ENCODE measurements around the gene TMEM170B.

The TMEM170B gene, protein sequence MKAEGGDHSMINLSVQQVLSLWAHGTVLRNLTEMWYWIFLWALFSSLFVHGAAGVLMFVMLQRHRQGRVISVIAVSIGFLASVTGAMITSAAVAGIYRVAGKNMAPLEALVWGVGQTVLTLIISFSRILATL

DNA sequence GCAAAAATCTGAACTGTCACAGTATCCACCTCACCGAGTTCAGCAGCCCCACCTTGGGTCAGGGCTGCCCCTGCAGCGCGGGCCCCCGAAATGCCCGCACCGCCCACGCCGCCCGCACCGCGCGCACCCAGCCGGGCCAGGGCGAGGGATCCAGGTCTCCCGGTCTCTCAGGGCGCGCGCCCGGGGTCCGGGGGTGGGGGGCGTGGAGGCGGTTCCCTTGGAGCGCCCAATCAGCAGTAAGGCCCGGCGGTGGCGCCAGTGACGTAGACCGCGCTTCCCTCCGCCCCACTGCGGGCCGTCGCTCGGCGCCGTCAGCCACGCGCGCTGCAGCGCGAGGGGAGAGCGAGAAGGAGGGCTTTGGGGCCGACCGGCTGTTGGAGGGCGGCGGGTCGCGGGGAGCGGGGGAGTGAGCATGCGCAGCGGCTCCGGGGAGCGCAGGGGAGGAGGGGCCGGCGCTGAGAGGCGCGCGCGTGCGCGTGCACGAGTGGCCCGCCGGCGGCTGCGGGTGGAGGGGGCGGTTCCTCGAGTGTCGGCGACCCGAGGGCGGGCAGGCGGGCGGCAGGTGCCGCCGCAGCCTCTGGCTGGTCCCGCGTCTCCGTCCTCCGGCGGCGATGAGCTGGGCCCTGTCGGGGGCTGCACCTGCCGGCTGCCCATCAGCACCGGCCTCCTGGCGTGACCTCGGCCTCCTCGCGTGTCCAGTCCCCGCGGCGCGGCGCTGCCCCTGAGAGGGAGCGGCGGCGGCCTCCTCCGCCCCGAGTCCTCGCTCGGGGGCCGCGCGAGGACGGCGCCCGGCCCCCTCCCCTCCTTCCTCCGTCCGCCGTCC, at the start of gene TMEM170B:
Gene TMEM170B, plus strand, starts transcription at position 521 of the 823 bp plus-strand sequence. CDS start 529 bp downstream, outside the sequence.
- DNase-seq = peak; percentile 98

DNA sequence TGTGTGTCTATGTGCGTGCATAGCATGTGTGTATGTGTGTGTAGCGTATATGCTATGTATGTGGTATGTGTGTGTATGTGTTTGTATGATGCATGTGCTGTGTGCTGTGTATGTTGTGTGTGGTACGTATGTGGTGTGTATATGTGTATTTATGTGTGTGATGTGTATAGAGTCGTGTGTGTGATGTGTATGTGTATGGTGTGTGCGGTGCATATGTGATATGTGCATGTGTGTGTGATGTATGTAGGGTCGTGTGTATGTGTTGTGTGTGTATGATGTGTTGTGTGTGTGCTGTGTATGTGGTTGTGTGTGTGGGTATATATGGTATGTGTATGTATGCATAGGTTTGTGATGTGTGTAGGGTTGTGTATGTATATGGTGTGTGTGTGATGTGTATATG, 46.6 kb upstream of the TMEM170B start:
- no peak for DNase-seq

DNA sequence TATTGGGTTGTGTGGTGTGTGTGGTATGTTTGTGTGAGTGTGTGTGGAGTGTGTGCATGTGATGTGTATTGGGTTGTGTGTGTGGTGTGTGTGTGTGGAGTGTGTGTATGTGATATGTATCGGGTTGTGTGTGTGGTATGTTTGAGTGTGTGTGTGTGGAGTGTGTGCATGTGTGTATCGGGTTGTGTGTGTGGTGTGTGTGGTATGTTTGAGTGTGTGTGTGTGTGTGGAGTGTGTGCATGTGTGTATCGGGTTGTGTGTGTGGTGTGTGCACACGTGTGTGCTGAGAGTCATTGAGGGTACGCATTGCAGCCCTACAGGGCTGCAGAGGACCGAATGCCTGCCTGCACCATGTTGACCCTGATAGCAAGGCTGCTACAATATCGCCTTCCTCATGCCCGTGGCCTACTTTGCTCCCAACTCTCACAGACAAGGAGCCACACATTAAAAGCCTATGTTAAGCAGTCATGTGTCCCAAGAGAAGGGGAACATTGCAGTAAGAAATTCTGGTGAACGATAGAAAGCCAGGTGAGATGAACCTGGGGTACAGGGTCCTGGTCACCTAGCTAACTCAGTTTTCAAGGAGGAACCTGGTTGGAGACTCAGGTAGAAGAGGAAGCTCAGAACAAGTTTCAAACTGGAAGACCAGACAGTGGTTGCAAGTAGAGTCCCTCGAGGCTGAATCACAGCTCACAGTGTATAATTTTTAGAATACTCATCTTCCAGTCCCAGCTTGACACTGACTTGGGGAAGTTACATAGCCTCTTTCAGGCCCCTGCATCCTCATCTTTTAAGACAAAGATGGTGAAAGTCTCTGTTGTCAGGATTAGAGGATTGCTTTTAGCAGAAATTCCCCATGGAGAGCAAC, 45.7 kb upstream of the TMEM170B start:
- DNase-seq = no peak

DNA sequence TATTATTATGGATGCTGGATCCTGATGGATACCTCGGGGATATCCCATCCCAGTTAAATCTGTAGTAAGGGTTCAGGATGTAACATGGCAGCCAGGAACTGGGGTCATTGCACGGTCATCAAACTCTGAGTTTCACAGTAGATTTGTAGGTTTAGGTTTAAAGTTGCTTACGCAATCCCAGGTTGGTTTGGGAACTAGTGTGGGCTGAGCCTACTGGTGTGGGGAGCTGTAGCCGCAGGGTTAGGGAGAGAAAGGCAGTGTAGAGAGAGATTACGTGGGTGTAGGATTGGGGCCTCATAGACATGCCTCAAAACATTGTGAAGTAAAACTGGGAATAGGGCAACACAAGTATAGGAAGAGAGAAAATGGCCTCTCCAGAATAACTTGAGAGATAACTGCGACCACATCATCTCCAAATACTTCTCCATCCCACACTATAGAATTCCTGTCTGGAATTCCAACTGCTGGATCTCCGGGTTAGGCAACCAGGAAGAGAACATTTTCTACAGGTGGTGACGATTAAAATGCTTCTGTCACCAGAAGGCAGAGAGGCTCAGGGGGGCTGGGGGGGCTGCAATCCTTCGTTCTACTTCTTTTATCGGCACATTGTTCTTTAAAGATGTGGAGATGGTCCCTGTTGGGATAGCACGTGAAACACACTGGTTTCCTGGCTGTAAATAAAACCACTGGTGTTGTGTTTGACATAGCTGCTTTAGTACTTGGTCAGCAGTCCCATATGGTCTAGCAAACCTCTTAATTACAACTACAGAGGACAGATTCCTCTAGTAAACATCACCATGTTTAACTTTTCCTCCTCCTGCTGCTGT, 44.9 kb upstream of the TMEM170B start:
- no peak for DNase-seq

DNA sequence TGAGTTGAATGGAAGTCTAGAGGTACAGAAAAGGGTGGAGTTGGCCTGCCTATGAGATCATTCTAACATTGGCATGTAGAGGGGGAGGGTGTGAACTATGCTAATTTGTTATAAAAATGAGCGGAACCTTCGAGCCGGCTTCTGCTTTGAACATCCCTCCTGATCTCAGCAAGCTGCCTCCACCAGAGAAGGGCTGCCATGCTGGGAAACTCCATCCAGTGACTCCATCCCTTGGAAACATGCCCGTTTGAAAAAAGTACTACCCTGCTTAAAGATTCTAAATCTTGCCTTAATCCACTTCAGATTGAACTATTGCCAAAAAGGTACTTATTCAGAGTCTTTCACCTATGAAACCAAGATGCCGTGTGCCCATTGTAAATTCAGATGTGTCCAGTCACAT, 43.6 kb upstream of the TMEM170B start:
- no peak for DNase-seq

DNA sequence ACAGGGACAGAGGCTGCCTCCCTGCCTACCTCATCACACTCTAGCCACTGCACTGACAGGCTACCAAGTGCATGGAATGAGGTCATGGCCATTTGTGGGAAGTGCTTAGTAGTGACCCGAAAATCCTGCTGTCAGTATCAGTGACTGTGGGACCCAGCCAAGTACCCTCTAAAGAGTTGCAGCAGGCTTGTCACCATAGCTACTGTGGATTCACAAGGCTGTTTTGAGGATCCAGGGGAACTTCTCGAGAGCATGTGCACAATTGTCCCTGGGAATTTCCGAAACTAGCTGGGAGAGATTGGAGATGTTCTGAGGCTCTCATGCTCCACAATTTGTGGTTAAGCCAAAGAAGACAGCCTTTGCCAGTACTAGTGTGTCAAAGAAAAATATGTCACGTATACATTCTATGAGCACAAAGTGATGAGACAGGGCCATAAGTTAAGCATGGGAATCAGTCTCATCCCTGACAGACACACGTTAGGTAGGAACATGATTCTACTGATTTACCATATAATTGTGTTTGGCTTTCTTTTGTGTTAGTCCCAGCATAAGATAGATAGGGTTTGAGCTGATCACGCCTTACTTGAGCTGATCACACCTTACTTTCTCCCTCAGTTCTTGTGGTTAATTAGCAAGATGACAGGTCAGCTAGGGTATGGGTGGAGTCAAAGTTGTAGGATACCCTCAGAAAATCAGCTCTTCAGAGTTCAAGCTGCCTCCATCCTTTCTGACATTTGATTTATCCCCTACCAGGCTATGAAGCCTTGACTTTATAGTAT, 42.6 kb upstream of the TMEM170B start:
- no peak for DNase-seq

DNA sequence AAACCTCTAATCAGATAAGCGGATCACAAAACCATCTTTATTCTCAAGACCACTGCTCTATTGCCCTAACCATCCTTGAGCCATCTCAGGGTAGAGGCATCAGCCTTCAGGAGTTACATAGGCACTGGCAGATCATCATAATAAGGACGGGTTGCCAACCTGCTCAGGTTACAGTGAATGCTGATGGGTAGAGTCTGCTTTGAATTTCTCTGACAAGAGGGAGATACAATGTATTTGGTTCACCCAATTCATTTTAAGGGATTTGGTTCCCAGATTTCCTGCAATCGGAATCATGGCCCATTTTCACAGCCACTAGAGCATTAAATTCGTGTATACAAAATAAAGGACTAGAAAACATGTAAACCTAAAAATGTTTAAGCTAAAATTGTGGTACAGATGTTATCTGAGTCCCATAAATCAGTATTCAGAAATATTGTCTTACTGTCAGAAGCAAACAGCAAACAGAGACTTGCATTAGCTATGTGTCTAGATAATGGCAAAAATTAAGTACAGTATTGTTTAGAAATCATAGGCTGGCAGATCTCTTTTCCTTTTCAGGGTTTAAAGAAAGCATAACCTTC, 41.9 kb upstream of the TMEM170B start:
- DNase-seq = no peak

DNA sequence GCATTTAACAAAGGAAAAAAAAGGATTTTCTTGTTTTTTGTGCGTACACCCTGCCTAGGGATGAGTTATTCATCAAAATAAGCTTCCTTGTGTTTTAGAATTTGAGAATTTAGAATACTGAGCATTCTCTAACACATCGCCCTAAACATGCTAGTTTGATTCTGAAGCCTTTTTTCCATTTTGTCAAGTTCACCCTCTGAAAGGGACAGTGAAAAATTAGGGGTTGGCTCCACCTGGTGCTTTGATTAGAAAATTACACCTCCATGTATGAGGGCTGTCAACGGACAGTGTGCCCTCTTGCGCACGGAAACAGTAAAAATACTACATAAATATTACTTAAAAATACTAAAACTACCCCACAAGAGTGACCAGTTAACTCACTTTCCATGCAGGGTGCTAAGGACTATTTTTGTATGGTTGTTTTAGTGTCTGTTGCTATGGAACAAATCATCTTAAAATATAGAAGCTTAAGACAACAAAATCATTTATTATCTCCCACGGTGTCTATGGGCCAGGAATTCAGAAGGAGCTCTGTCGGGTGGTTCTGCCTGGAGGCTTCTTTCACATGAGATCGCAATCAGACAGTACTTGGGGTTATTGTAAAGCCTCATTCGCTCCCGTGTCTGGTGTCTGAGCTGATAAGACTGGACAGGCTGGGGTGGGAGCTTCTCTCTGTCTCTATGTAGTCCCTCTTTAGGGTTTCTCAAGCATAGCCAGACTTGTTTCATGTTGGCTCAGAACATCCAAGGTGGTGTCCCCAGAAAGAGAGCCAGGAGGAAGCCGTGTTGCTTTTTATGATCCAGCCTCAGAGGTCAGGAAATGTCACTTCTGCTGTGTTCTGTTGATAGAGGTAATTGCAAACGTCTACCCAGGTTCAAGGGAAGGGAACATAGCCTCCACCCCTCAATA, 41.1 kb upstream of the TMEM170B start:
- peak; percentile 64 for DNase-seq

DNA sequence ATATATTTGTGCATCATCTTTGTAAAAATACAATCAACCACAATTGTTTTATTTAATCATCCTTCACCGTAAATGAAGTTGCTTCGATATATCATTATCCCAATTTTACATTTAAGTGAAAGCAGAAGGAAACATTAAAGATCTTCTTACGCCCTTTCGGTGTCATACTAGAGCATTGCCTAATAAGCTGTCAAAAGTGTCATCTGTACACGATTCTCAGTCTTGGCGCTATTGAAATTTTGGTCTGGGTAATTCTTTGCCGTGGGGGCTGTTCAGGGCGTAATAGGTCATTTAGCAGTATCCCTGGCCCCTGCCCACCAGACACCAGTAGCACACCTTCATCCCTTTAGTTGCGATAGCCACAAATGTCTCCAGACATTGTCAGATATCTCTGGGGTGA, 40.4 kb upstream of the TMEM170B start:
- DNase-seq = no peak

DNA sequence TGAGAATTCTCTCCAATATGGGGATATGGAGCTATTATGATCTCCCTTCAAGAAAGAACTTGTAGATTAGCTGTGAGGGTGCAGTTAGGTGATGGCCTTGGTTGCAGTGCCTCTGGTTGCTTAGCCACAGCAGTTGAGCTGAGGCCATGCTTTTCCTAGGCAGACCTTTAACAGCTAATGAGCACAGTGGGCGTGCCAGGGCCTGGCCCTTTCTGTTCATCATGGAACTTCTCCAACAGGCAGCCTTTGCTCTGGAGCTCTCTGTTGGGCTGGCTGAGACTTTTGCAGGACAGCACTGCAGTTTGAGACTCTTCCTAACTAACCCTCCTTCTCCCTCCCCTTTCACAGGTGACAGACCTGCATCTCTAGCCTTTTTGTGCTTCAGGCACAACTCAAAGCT, 39.7 kb upstream of the TMEM170B start:
- no peak for DNase-seq

DNA sequence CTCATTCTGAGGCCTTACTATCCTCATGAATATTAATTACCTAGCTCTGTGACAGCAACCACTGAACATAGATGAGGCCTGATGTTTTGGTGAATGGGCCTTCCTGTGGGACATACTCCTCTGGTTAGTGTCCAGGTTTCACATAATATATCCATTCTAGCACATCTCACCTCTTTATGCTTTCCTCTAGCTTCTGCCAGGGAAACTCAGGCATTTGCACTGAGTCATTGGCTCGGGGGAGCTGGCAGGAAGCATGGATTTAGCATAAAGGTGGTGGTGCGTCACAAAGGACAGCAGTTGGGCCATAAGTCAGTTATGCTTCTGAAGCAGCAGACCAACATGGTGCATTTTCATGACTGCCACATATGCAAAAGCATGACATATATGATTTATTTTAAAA, 37.5 kb upstream of the TMEM170B start:
- DNase-seq = no peak

DNA sequence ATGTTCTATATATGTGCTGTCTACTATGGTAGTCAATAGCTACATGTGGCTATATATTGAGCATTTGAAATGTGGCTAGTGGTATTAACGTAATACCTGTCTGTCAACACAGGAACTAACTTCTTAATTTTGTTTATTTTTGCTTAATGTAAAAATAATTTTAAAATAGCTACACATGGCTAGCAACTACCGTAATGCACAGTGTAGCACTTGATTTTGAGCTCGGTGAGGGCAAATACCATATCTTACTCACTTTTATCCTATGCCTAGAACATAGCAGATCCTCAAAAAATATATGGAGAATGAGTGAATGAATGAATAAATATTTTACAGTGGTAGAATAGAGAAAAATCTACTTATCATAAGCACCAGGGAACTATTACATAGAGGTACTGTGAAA, 28.1 kb upstream of the TMEM170B start:
- DNase-seq = no peak

DNA sequence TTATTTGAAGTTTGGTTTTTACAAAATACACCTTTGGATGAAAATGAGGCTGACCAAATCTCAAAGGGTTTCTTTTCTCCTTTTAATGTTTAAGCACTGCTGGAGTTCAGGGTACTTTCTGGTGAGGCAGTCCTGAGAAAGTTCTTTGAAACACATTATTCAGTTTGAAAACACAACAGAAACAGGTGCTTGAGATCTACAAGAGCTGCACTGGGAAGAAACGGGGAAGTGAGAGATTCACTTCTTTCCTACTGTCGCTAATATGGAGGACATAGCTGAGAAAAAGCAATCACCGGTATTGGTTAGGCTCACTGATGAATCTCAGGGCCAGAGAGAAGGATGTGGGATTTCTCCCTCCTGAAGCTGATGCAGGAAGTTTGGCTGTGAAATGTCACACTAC, 22.9 kb upstream of the TMEM170B start:
- no peak for DNase-seq

DNA sequence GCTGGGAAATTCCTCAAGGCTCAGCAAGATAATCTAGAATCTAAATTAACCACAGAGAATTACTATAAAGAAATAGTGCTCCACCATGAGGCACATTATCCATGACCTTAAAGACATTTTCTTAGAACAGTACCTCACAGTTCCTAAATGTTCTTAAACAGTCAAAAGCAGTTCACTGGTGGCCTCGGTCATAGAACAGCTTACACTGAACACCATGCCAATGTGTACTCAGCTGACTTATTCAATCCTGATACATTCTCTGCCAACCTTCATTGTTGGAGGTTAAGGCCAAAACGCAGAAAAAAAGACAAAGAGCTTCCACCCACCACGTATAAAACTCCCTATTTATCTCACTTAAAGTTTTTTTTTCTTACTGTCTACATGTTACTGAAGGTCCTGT, 21.8 kb upstream of the TMEM170B start:
- no peak for DNase-seq

DNA sequence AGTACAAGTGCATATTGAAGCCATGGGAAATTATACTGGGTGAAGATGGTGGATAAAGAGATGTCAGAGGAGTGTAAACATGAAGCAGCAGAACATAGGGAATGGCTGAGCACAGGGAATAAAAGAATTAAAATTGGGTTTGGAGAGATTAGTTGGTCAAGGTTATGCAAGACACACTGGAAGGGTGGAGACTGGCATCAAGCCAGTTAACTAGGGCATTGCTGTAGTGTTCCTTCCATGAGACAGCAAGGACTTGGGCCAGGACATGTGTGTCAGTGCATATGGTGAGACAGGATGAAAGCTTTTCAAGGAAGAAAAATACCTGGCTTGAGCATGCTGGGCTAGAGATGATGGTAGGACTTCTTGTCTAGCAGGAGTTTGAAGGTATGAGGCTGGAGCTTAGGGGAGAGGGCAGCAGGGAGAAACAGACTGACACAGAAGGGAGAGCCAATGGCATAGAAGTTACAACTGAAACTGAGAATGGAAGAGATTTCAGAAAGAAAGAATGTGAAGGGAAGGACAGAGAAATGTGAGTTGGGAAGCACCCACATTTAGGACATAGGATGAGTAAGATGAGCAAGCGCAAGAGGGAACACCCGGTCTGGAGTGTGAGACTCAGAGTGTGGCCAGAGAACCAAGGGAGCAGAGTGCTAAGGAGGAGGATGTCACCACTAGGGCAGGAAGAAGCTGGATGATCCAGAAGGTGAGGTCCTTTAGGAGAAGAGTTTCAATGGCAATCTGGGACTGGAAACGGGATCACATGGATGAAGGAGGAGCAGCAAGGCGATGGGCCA, 14.5 kb upstream of the TMEM170B start:
- DNase-seq = no peak

DNA sequence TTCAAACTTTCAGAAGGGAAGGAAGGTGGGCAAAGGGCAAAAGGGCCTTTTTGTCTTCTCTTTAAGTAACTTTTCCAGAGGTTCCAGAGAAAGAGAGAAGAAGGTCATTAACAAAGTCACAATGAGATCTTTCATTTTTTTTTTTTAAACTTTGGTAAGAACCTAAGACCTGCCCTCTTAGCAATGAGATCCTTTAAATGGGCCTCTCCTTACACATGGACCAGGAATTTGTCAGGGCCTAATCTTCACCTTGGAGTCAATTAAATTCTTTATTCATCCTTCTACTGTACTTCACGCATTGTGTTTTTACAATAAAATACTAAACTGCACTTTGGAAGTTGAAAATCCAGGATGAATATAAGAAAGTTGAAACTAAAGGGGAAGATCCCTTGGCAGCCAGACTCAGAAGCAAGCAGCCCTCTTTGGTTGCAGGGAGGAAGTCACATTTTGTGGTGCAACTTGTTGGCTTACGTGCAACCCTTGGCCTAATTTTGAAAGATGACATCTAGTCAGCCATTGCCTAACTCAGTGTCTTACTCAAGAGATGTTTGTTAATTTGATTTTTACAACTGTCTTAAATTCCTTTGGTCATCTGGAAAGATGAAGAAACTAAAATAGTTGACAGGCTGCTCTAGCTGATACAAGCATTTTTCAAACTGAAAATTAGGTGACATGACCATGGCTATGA, 11.9 kb upstream of the TMEM170B start:
- DNase-seq = no peak

DNA sequence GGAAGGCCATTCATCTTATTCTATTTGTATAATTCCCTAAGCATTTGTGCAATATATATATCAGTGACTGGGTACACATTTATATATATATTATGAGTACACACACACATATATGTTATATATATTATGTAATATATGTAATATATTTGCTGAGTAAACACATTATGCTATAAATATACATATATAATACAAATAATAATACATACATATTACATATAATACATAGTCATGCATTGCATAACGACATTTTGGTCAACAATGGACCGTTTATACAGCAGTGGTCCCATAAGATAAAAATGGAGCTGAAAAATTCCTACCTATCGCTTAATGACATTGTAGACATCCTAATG, 11.4 kb upstream of the TMEM170B start:
- no peak for DNase-seq

DNA sequence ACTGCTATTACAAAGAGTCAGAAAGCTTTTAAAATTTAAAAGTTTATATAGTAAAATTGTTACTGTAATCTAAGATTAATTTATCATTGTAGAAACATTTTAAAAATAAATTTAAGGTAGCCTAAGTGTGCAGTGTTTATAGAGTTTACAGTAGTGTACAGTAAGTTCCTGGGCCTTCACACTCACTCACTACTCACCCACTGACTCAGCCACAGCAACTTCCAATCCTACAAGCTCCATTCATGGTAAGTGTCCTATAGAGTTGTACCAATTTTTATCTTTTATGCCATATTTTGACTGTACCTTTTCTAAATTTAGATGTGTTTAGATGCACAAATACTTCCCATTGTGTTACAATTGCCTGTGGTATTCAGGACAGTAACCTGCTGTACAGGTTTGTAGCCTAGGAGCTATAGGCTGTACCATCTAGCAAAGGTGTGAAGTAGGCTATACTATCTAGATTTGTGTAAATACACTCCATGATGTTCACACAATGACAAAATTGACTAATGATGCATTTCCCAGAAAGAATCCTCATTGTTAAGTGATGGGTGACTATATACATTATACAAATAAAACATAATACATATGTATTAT, 10.2 kb upstream of the TMEM170B start:
- no peak for DNase-seq

DNA sequence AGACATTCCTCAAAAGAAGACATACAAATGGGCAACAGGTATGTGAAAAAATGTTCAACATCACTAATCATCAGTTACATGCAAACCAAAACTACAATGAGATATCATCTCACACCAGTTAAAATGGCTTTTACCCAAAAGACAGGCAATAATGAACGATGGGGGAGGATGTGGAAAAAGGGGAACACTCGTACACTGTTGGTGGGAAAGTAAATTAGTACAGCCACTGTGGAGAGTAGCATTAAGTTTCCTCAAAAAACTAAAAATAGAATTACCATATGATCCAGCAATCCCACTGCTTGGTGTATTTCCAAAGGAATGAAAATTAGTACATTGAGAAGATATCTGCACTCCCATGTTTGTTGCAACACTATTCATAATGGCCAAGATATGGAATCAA, 8.6 kb upstream of the TMEM170B start:
- DNase-seq = no peak
